OCI-LY3 (cell line): ENCODE measurements around the gene EIF4E.

Experiments used
- EZH2phosphoT487 ChIP-seq: fragments of 200-600 bp; shearing (Covaris generic); IDR thresholded peaks from 2 replicates; pipeline ENCODE4 v1.6.1; 2018; ENCODE audit warnings: antibody characterized with exemption, mixed run types, low read depth
- TF ChIP-seq, protein P1 (sequence below): fragments of 200-600, 300-600 bp; sonication (generic); IDR thresholded peaks from 2 replicates; pipeline ENCODE4 v1.5.1; 2014; ENCODE audit warnings: antibody characterized with exemption, low read length, low read depth

DNA sequence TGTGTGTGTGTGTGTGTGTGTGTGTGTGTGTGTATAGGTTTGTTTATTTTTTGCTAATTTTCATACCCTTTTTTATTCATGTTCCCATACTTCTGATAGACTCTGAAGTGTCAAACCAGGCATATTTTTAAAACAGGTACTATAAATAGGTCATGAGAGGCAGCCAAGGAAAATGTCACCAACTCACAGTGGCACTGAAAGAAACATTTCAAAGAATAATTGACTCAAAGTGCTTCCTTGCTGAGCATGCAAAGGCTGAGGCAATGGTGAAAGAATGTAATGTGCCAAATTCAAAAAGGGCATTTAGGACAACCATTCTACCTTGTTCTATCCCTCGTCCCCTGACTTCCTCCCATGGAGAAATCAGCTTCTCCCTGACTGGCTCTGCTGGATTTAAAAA, 95.5 kb downstream of the EIF4E start:
- TF ChIP-seq, protein P1, sequence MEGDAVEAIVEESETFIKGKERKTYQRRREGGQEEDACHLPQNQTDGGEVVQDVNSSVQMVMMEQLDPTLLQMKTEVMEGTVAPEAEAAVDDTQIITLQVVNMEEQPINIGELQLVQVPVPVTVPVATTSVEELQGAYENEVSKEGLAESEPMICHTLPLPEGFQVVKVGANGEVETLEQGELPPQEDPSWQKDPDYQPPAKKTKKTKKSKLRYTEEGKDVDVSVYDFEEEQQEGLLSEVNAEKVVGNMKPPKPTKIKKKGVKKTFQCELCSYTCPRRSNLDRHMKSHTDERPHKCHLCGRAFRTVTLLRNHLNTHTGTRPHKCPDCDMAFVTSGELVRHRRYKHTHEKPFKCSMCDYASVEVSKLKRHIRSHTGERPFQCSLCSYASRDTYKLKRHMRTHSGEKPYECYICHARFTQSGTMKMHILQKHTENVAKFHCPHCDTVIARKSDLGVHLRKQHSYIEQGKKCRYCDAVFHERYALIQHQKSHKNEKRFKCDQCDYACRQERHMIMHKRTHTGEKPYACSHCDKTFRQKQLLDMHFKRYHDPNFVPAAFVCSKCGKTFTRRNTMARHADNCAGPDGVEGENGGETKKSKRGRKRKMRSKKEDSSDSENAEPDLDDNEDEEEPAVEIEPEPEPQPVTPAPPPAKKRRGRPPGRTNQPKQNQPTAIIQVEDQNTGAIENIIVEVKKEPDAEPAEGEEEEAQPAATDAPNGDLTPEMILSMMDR, result no peak
- TF ChIP-seq EZH2phosphoT487, result no peak
